GM21619 (cell line): Measurements from ENCODE around the gene SMU1.
A peak's percentile ranks its signal among the peaks of the same experiment; 100 is the strongest.

Experiments
- ATAC-seq: cut with Tn5 transposase; IDR thresholded peaks from one replicate; pipeline ENCODE4 v1.9.1; 2021; ENCODE audit not compliant: unreplicated experiment

SMU1 gene

GRCh38 chr9:33046061-33046460 lies 30.4 kb downstream of the SMU1 start:
- no peak for ATAC-seq

- no peak for ATAC-seq
Measured at GRCh38 chr9:33044677-33045282, 31.7 kb downstream of the SMU1 start.

- peak; percentile 73 for ATAC-seq
Measured at GRCh38 chr9:33044162-33044673, 32.3 kb downstream of the SMU1 start.

- peak; percentile 1 for ATAC-seq
Measured at GRCh38 chr9:33043671-33044070, 32.8 kb downstream of the SMU1 start.

GRCh38 chr9:33042473-33042872 lies 34.0 kb downstream of the SMU1 start:
- ATAC-seq: no peak

- ATAC-seq: no peak
Measured at GRCh38 chr9:33041432-33042188, 34.9 kb downstream of the SMU1 start.

GRCh38 chr9:33040792-33041431 lies 35.6 kb downstream of the SMU1 start:
- no peak for ATAC-seq

- no peak for ATAC-seq
Measured at GRCh38 chr9:33032865-33033264, 43.6 kb downstream of the SMU1 start.

- ATAC-seq: no peak
Measured at GRCh38 chr9:33032292-33032691, 44.2 kb downstream of the SMU1 start.

GRCh38 chr9:33030285-33030684 lies 46.2 kb downstream of the SMU1 start:
- no peak for ATAC-seq

GRCh38 chr9:33029231-33029786 lies 47.2 kb downstream of the SMU1 start:
- no peak for ATAC-seq

- ATAC-seq: peak; percentile 39
Measured at GRCh38 chr9:33025572-33026342, 50.7 kb downstream of the SMU1 start.

GRCh38 chr9:33024966-33025571 lies 51.4 kb downstream of the SMU1 start, which contains the start of gene DNAJA1:
DNAJA1 (plus strand) TSS chr9:33025273; CDS start chr9:33026485, 1,212 bp downstream.
- peak; percentile 89 for ATAC-seq

GRCh38 chr9:33024126-33024965 lies 52.1 kb downstream of the SMU1 start:
- no peak for ATAC-seq

GRCh38 chr9:33023661-33024060 lies 52.8 kb downstream of the SMU1 start:
- ATAC-seq: no peak

GRCh38 chr9:33022755-33023154 lies 53.7 kb downstream of the SMU1 start:
- ATAC-seq: no peak

- no peak for ATAC-seq
Measured at GRCh38 chr9:33022303-33022702, 54.2 kb downstream of the SMU1 start.

GRCh38 chr9:33019797-33020196 lies 56.7 kb downstream of the SMU1 start:
- ATAC-seq: no peak

- peak; percentile 59 for ATAC-seq
Measured at GRCh38 chr9:33017283-33018041, 59.0 kb downstream of the SMU1 start.
